Activated CD4-positive, alpha-beta T cell treated with anti-CD3 and anti-CD28 coated beads, Interleukin-2, amount 50 U/mL, for 16 hours (primary cell): ENCODE results near the gene AQP2.

ENCODE experiments used
- DNase-seq: peaks from one replicate; pipeline ENCODE4 v3.0.0-alpha.2; 2020

The AQP2 gene

GRCh38 chr12:49920915-49921286, 29.6 kb upstream of the AQP2 start:
- no peak for DNase-seq

DNA sequence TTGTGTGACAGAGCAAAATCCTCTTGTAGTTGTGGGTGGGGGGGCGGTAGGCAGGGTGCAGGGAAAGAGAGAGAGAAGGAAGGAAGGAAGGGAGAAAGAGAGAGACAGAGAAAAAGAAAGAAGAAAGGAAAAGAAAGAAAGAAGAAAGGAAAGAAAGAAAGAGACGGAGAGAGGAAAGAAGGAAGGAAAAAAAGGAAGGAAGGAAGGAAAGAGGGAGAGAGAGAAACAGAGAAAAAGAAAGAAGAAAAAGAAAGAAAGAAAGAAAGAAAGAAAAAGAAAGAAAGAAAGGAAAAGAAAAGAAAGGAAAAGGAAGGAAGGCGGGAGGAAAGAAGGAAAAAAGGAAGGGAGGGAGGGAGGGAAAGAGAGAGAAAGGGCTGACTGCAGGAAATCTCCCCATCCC, 29.2 kb upstream of the AQP2 start:
- no peak for DNase-seq

DNA sequence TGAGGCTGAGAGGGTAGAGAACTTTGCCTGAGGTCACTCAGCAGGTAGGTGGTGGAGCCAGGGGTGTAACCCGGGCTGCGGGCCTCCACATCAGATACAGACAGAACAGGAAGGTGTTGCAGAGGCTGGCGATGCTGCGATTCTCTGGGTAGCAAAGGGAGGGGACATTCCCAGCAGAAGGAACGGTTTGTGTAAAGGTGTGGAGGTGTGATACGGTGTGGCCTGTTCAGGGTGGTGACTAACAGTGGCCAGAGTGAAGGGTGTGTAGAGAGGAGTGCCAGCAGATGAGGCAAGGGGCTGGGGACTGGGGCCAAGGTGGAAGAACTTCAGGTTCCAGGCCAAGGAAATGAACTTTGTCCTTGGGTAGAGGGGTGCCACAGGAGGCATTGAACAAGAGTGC, 28.6 kb upstream of the AQP2 start:
- no peak for DNase-seq

- no peak for DNase-seq
These were observed 28.0 kb upstream of the AQP2 start for GRCh38 chr12:49922349-49923034.

DNA sequence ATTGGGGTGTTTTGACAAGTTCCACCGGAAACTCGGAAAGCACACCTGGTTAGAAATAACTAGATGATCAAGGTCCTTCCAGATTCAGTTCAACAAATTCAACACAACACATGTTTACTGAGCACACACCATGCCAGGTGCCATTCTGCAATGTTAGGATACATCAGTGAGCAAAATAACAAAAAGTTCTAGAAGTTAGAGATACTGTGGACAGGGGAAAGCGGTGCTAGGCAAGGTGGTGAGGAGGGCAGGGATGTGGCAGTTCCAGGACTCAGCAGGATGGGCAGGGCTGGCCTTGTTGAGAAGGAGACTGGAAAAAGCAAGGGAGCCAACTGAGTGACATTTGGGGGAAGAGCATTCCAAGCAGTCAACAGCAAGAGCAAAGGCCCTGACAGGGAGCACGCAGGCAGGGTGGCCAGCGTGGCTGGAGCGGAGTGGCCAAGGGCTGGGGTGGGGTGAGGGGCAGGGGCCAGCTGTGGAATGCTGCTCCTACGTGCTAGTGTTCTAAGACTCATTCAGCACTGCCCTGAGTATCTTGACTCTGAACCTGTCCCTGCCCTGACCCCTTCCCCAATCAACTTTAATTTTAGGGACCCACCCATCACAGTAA, 27.4 kb upstream of the AQP2 start:
- DNase-seq, result no peak

DNA sequence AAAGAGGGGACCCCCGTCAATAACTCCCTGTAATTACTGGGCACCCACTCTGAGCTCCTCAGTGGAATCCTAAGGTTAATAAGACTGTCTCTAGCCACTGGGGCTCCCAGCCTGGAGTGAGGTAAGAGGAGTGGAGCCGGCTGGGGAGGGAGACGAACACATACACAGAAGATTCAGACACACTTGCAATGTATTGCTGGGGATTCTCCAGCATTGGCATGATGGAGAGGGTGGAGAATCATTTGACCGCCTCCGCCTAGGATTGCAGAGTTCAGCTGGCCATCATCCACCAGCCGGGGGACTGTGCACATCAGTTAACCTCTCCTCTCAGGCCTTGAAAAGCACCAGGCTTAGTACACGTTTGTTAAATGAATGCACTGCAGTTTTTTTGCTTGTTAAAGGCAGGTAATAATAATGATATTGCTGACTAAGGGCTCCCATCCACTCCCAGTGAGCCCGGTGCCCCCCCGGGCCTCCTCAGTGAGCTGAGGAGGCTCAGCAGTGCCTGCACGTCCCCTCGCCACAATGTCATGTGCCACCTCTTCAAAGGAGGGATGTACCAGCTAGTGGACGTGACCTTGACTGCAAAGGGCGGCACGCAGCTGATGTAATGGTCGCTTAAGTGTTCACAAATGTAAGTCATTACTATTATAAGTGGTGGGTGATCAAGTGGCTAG, 26.5 kb upstream of the AQP2 start:
- no peak for DNase-seq

DNA sequence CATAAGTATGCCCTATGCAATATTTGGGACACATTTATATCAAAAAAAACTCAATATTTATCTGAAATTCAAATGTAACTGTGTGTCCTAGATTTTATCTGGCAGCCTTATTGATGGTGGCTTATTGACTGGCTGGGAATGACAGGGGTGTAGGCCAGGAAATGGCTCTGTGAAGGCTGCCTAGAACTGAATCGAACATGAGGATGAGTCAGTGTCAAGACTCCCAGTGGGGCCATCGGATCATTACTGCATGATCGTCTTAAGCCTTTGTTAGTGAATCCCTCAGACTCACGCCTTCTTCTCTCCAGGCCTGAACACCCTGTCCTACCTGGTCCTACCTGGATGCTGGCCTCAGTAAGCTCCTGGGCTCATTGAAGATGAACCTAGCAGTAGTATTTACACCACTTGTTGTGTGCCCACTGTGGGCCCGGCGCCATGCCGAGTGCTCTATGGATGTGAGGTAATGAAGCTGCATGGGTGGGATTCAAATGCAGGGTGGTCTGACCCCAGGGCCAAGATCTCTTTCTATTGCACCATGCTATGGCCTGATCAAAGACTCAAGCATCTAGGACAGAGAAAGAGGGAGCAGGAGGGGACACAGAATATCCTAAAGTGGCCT, 25.8 kb upstream of the AQP2 start:
- no peak for DNase-seq

- DNase-seq, result no peak
These were observed 24.9 kb upstream of the AQP2 start for GRCh38 chr12:49925433-49926204.

- no peak for DNase-seq
These were observed 22.1 kb upstream of the AQP2 start for GRCh38 chr12:49928471-49928870.

GRCh38 chr12:49929581-49929980, 21.0 kb upstream of the AQP2 start:
- DNase-seq, result no peak

- DNase-seq, result no peak
These were observed 19.8 kb upstream of the AQP2 start for GRCh38 chr12:49930515-49931288.

DNA sequence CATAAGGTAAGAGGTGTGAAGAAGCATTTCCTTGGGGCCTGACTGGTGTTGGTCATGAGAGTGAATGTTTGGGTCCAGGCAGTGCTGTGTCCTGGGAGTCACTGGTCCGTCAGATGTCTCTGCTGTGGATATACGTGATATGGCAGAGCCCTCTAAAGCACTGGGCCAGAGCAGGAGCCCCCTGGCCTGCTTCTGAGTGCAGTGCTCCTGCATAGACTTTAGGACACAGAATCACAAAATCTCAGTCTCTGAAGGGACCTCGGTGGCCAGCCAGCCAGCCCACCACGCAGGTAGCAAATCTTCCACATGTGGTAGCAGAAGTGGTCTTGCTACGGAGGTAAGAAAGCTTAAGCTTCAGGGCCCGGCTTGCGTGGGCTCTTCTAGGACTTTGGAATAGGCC, 18.5 kb upstream of the AQP2 start:
- no peak for DNase-seq

DNA sequence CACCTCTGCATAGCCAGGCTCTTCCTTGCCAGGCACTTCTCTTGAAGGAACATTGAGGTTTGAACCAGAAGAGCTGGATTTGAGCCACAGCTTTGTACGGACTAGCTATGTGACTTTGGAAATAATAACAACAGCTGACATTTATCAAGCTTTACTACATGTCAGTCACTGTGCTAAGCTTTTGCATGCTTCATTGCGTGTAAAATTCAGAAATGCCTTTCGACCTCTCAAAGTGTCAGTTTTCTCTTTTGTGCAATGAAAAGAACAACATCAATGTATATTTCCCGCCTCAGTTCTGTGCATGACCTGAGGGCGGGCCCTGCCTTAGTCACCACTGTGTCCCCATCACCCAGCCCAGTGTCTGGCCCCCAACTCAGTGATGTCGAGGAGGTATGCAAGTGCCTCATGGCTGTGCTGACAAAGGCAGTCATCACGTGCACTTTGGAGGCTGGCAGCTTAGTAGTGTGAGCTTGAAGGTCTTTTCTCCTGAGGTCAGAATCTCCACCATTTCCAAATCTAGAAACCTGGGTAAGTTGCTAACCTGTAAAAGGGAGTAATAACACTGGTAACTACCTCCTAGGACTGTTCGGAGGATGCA, 17.9 kb upstream of the AQP2 start:
- DNase-seq, result no peak

GRCh38 chr12:49933796-49934195, 16.7 kb upstream of the AQP2 start:
- no peak for DNase-seq

- DNase-seq, result no peak
These were observed 16.0 kb upstream of the AQP2 start for GRCh38 chr12:49934505-49934904.

- DNase-seq, result no peak
These were observed 13.6 kb upstream of the AQP2 start for GRCh38 chr12:49936925-49937324.

DNA sequence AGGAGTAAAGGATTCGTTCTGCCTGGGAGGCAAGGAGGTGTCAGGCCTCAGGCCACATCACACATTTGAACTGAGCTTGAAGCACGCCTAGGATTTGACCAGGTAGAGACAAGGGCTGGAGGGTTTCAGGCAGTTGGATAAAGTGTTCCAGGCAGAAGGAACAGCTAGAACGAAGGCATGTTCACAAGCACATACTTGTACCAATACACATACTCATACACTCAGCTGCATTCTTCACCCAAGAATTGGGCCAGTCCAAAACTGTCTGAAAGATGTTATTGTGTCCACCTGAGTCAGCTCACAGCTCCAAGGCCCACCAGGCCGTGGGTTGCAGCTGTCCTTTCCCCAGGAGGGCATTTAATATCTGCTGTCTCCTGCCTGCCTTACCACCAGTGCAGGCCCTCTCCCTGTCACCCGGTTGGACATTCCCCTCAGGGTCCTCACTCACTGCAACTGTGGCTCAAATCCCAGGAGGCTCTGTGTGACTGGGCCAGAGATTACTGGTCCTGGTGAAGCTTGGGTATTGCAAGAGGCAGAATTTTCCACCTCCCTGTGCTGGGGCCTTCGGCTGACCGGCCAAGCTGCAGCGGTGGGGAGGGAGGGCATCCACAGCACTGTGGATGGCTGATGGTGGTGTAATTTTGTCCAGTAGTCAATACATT, 12.8 kb upstream of the AQP2 start:
- no peak for DNase-seq

DNA sequence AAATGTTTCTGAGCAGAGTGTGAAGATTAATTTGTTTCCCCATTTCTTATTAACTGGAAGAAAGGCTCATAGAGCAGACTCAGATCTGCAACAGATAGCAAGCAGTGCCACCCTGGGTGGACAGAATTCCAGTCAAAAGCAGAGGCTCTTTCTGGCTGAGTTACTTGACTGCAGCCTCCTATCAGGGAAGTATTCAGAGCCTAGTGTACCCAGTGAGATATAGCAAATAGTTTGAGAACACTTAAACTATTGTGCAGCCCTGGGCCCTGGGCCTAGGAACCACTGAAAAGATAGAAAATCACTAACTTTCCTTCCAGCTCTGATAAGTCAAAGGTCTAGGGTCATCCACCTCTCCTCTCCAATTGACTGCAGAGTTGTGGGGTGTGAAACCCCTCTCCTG, 11.2 kb upstream of the AQP2 start:
- no peak for DNase-seq

DNA sequence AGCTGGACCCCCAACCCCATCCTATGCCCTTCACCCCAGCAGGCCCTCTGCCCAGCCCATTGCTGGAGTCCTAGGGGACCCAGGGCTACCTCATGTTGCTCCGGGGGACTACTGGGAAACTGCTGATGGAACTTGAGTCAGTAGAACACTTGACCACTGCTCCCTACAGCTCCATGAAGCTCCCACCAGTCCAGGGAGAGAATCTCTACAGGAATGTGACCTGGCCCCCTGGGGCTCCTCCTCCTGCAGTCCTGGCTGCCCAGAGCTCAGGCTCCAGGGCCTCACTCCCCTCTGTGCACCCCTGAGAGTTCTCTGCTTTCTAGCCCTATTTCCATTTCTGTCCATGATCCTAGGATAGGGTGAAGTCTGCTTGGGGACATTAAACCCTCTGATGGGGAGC, 10.8 kb upstream of the AQP2 start:
- DNase-seq, result no peak

DNA sequence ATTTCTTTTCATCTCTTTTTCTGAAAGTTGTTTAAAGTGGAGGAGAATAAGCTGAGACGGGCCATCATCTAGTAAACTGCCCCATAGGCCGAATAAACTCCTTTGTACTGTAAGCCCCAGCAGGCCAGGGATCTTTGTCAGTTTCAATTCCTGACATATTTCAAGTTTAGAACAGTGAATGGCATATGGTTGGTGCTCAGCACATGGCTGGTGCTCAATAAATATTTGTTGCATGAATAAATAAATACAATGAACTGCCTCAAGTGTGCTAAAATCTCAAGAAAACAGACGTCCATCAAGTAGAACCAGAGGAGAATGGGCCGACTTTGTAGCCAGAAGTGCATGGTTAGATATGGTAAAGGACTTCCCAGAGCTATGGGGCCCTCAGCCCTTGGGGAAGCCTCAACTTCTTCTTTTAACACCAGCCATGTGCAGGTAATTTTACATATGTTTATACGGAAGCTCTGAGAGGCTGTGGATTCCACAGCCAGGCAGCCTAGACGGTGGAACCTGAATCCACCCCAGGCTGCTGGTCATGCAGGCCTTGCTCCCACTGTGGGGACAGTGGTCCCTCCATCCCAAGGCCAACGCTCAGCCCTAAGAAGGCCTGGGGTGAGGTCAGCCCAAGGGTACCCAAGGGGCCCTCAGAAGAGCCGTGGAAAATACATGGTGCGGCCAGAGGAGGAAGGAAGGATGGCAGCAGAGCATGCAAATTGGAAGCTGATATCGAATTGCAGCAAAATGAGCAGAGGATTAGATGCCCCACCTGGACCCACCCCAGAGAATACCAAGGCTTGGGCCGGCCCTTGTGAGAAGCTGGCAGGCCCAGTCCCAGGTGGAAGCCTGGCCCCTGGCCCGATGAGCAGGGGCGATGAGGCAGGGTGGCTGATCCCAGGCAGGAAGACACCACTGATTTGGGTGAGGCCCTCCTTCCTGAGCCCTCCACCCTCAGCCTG, 8.7 kb upstream of the AQP2 start:
- no peak for DNase-seq
